ENCODE data around the gene ZNF428.
"Not testable (repeated sequence)": the region's sequence is repeated elsewhere in the genome, so short reads cannot be mapped to it uniquely, and the experiment has no call there.

Gene ZNF428

GRCh38 chr19:43592800-43593350 lies 26.6 kb downstream of the ZNF428 start:
- DNase-seq (ENCODE audit: low read depth): no peak

GRCh38 chr19:43591904-43592772 lies 27.3 kb downstream of the ZNF428 start:
- no peak for DNase-seq (ENCODE audit: low read depth)

GRCh38 chr19:43589678-43590077 lies 29.8 kb downstream of the ZNF428 start:
- no peak for DNase-seq (ENCODE audit: low read depth)

- no peak for DNase-seq (ENCODE audit: low read depth)
These were observed 30.2 kb downstream of the ZNF428 start for GRCh38 chr19:43589277-43589676.

- DNase-seq (ENCODE audit: low read depth): not testable (repeated sequence)
These were observed 32.4 kb downstream of the ZNF428 start for GRCh38 chr19:43587029-43587428.

- DNase-seq (ENCODE audit: low read depth): no peak
These were observed 33.1 kb downstream of the ZNF428 start for GRCh38 chr19:43586346-43586745.

GRCh38 chr19:43584484-43584883 lies 34.9 kb downstream of the ZNF428 start:
- DNase-seq (ENCODE audit: low read depth): no peak

GRCh38 chr19:43582495-43582894 lies 36.9 kb downstream of the ZNF428 start:
- no peak for DNase-seq (ENCODE audit: low read depth)

- no peak for DNase-seq (ENCODE audit: low read depth)
These were observed 38.0 kb downstream of the ZNF428 start for GRCh38 chr19:43581467-43581866.

- DNase-seq (ENCODE audit: low read depth): no peak
These were observed 40.6 kb downstream of the ZNF428 start for GRCh38 chr19:43578787-43579186.

GRCh38 chr19:43575955-43576878 lies 43.2 kb downstream of the ZNF428 start:
- DNase-seq (ENCODE audit: low read depth): no peak

GRCh38 chr19:43575156-43575950 lies 44.1 kb downstream of the ZNF428 start, which contains the start of the genes PINLYP and XRCC1:
Gene PINLYP, plus strand, starts transcription at chr19:43575801. Its CDS starts 1,391 bp downstream, at chr19:43577192.
Gene XRCC1, minus strand, starts transcription at chr19:43575527. Its CDS starts 69 bp downstream, at chr19:43575458.
- DNase-seq (ENCODE audit: low read depth): peak; percentile 96

- no peak for DNase-seq (ENCODE audit: low read depth)
These were observed 44.8 kb downstream of the ZNF428 start for GRCh38 chr19:43574424-43575155.

- DNase-seq (ENCODE audit: low read depth): no peak
These were observed 47.2 kb downstream of the ZNF428 start for GRCh38 chr19:43572171-43572588.

- DNase-seq (ENCODE audit: low read depth): no peak
These were observed 49.1 kb downstream of the ZNF428 start for GRCh38 chr19:43570174-43570791.

GRCh38 chr19:43569657-43570056 lies 49.8 kb downstream of the ZNF428 start:
- DNase-seq (ENCODE audit: low read depth): no peak

- DNase-seq (ENCODE audit: low read depth): no peak
These were observed 54.6 kb downstream of the ZNF428 start for GRCh38 chr19:43564800-43565199.

- DNase-seq (ENCODE audit: low read depth): no peak
These were observed 55.5 kb downstream of the ZNF428 start for GRCh38 chr19:43563816-43564457.

GRCh38 chr19:43562698-43563241 lies 56.7 kb downstream of the ZNF428 start:
- peak; percentile 80 for DNase-seq (ENCODE audit: low read depth)
